GM18517 (cell line): Measurements from ENCODE around the gene PCGF3.
"Not testable (repeated sequence)": the region's sequence is repeated elsewhere in the genome, so short reads cannot be mapped to it uniquely, and the experiment has no call there.

Source experiments
- ATAC-seq: cut with Tn5 transposase; IDR thresholded peaks from one replicate; pipeline ENCODE4 v1.9.1; 2021; ENCODE audit warnings: mild to moderate bottlenecking, moderate library complexity; ENCODE audit not compliant: unreplicated experiment

PCGF3 gene

GRCh38 chr4:703336-704197 lies 2.1 kb upstream of the PCGF3 start:
- no peak for ATAC-seq

GRCh38 chr4:704198-704891 lies 1.3 kb upstream of the PCGF3 start:
- ATAC-seq = no peak

- ATAC-seq = no peak
These were observed 708 bp upstream of the PCGF3 start for GRCh38 chr4:704971-705277.

GRCh38 chr4:706083-706633 lies 526 bp downstream of the PCGF3 start:
- ATAC-seq = not testable (repeated sequence)

- no peak for ATAC-seq
These were observed 1.4 kb downstream of the PCGF3 start for GRCh38 chr4:706834-707598.

GRCh38 chr4:707929-708630 lies 2.4 kb downstream of the PCGF3 start:
- ATAC-seq = no peak

- ATAC-seq = no peak
These were observed 3.0 kb downstream of the PCGF3 start for GRCh38 chr4:708631-708933.

GRCh38 chr4:709348-709747 lies 3.7 kb downstream of the PCGF3 start:
- ATAC-seq = no peak

GRCh38 chr4:710116-710515 lies 4.5 kb downstream of the PCGF3 start:
- ATAC-seq = no peak

GRCh38 chr4:710916-711315 lies 5.3 kb downstream of the PCGF3 start:
- ATAC-seq = no peak

- no peak for ATAC-seq
These were observed 6.5 kb downstream of the PCGF3 start for GRCh38 chr4:712093-712492.

GRCh38 chr4:712916-713632 lies 7.4 kb downstream of the PCGF3 start:
- no peak for ATAC-seq

GRCh38 chr4:714087-714486 lies 8.5 kb downstream of the PCGF3 start:
- ATAC-seq = no peak

GRCh38 chr4:717601-718320 lies 12.1 kb downstream of the PCGF3 start:
- ATAC-seq = no peak

GRCh38 chr4:718460-718859 lies 12.8 kb downstream of the PCGF3 start:
- ATAC-seq = no peak

GRCh38 chr4:720111-720860 lies 14.7 kb downstream of the PCGF3 start:
- no peak for ATAC-seq

GRCh38 chr4:721261-722168 lies 15.9 kb downstream of the PCGF3 start:
- no peak for ATAC-seq

GRCh38 chr4:722169-722725 lies 16.6 kb downstream of the PCGF3 start:
- no peak for ATAC-seq
